Thoracic aorta (tissue), 2 donors: ENCODE results near the gene ARL4C. TPM values are rescaled to one million over a fixed set of nuclear protein-coding genes. Genes with fewer than 3 reads are reported as not detected.

Experiments
- ATAC-seq: fragments of 150-250 bp; one replicate; pipeline ENCODE4 v1.8.0; 2017; ENCODE audit warnings: low read depth; ENCODE audit not compliant: insufficient number of reproducible peaks, low FRiP score
- DNase-seq: peaks from one replicate; pipeline ENCODE4 v3.0.0-alpha.2; 2020; ENCODE audit warnings: low spot score
- H3K27ac ChIP-seq, 2 donors: fragments of 200-600 bp; sonication (generic); 1 replicate in 1 of 2; 2 replicates in 1 of 2; pipeline ENCODE4 v1.5.1; 2016; ENCODE audit warnings: mild to moderate bottlenecking in 2 of 2, moderate library complexity in 2 of 2
- H3K27me3 ChIP-seq: fragments of 200-600 bp; sonication (generic); replicated peaks from 2 replicates; pipeline ENCODE4 v1.6.0; 2016; ENCODE audit warnings: mild to moderate bottlenecking; ENCODE audit not compliant: insufficient read depth
- H3K36me3 ChIP-seq: fragments of 200-600 bp; sonication (generic); one replicate; pipeline ENCODE4 v1.5.1; 2016
- H3K4me1 ChIP-seq, 2 donors: fragments of 200-600 bp; sonication (generic); 1 replicate in 1 of 2; 2 replicates in 1 of 2; pipeline versions ENCODE4 v1.5.1 to v1.6.0; 2016; ENCODE audit warnings: low read depth in 2 of 2, mild to moderate bottlenecking in 1 of 2; ENCODE audit not compliant: control insufficient read depth in 1 of 2
- H3K4me3 ChIP-seq: fragments of 200-600 bp; sonication (generic); 2 replicates; pipeline ENCODE4 v1.5.1; 2016; ENCODE audit warnings: mild to moderate bottlenecking
- H3K9me3 ChIP-seq: fragments of 200-600 bp; sonication (generic); 2 replicates; pipeline ENCODE4 v1.5.1; 2016
- CTCF ChIP-seq: fragments of 200-600 bp; sonication (generic); IDR thresholded peaks from one replicate; pipeline ENCODE4 v1.5.1; 2019; ENCODE audit warnings: antibody characterized with exemption
- total RNA-seq, 2 donors: library from RNA; depleted of rRNA; stranded (reverse); fragments of >200 nt; gene quantifications; one replicate each; pipeline versions ENCODE4 v1.1.0 to v1.2.3, GENCODE V29; 2016

ARL4C gene
- total RNA-seq, 2 donors from 2014 or later: 18.2 to 22.9 TPM

- ATAC-seq: no peak
- Histone ChIP-seq H3K4me1 (peaks cover 0 to 8% of the 10 kb centered on the region in 2 donors), H3K4me3 (no peak overlapping the region), H3K36me3 (no peaks in the 10 kb centered on the region), H3K27me3 (no peaks in the 10 kb centered on the region), H3K27ac (no peak overlapping the region), H3K9me3 (no peaks in the 10 kb centered on the region)
- no peak for DNase-seq
- no peak for TF ChIP-seq CTCF
These were observed 6.4 kb downstream of the ARL4C start for GRCh38 chr2:234490271-234491091.

GRCh38 chr2:234488913-234489451 is 7.9 kb downstream of the ARL4C start:
- H3K27me3 ChIP-seq: no peaks in the 10 kb centered on the region
- H3K9me3 ChIP-seq: no peaks in the 10 kb centered on the region
- H3K27ac ChIP-seq: no peak overlapping the region
- H3K36me3 ChIP-seq: no peaks in the 10 kb centered on the region
- no peak overlapping the region for H3K4me3 ChIP-seq
- no peak for TF ChIP-seq CTCF
- no peak for DNase-seq
- no peak for ATAC-seq
- H3K4me1 ChIP-seq: no peaks in the 10 kb centered on the region

GRCh38 chr2:234488486-234488885 is 8.4 kb downstream of the ARL4C start:
- TF ChIP-seq CTCF: no peak
- Histone ChIP-seq H3K27ac (no peak overlapping the region), H3K4me3 (no peak overlapping the region), H3K27me3 (no peaks in the 10 kb centered on the region), H3K36me3 (no peaks in the 10 kb centered on the region), H3K4me1 (no peaks in the 10 kb centered on the region), H3K9me3 (no peaks in the 10 kb centered on the region)
- ATAC-seq (no peak), DNase-seq (no peak)

- H3K4me3 ChIP-seq: no peak overlapping the region
- H3K27me3 ChIP-seq: no peaks in the 10 kb centered on the region
- H3K36me3 ChIP-seq: no peaks in the 10 kb centered on the region
- no peak for TF ChIP-seq CTCF
- ATAC-seq (no peak), DNase-seq (no peak)
- no peaks in the 10 kb centered on the region for H3K9me3 ChIP-seq
- no peaks in the 10 kb centered on the region for H3K4me1 ChIP-seq
- H3K27ac ChIP-seq: no peak overlapping the region
These were observed 9.5 kb downstream of the ARL4C start for GRCh38 chr2:234487356-234487755.

GRCh38 chr2:234483568-234484251 is 13.2 kb downstream of the ARL4C start:
- Histone ChIP-seq H3K27ac (no peak overlapping the region), H3K4me1 (no peaks in the 10 kb centered on the region), H3K4me3 (no peak overlapping the region), H3K36me3 (no peaks in the 10 kb centered on the region), H3K27me3 (no peaks in the 10 kb centered on the region), H3K9me3 (no peaks in the 10 kb centered on the region)
- no peak for TF ChIP-seq CTCF
- DNase-seq: no peak
- ATAC-seq: no peak
